GM12874 (cell line): ENCODE results near the gene MYOM1.

Experiments
- TF ChIP-seq, protein P1 (sequence below): IDR thresholded peaks from 2 replicates; pipeline ENCODE4 v1.5.1; 2011; ENCODE audit warnings: low read depth, mild to moderate bottlenecking, control low read depth, low read length, moderate library complexity; ENCODE audit not compliant: insufficient read depth

MYOM1 gene

DNA sequence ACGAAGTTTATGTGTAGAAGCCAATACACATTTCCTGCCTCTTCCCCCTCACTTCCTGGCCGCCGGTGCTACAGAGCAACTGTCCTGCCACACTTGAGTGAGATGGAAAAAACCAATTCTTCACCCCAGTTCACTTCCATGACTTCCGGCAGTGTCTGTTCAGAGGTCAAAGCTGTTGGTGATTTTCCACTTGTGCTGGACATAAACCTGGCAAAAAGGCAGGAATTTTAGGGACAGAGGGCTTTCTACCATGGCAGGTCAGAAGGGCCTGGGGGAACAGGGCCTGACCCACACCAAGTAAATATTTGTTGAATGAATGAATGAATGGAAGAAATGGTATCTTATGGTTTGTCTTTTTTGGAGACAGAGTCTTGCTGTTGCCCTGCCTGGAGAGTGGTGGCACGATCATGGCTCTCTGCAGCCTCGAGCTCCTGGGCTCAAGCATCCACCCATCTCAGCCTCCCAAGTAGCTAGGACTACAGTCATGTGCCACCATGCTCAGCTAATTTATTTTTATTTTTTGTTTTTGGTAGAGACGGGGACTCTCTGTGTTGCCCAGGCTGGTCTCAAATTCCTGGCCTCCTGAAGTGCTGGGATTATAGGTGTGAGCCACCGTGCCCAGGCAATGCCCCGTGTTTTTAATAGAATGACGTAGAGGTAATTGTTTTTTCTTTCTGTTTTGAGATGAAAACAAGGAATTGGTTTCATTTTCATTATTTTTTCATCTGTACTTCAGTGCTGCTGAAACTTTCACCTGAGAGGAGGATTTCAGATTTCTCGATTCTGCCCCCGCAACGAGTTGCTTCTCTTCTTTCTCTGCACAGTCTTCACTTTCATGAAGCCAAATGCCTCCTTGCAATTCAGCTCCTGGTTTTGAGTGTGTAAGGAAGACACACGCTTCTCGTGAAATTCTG, 158.8 kb downstream of the MYOM1 start:
- TF ChIP-seq, protein P1, sequence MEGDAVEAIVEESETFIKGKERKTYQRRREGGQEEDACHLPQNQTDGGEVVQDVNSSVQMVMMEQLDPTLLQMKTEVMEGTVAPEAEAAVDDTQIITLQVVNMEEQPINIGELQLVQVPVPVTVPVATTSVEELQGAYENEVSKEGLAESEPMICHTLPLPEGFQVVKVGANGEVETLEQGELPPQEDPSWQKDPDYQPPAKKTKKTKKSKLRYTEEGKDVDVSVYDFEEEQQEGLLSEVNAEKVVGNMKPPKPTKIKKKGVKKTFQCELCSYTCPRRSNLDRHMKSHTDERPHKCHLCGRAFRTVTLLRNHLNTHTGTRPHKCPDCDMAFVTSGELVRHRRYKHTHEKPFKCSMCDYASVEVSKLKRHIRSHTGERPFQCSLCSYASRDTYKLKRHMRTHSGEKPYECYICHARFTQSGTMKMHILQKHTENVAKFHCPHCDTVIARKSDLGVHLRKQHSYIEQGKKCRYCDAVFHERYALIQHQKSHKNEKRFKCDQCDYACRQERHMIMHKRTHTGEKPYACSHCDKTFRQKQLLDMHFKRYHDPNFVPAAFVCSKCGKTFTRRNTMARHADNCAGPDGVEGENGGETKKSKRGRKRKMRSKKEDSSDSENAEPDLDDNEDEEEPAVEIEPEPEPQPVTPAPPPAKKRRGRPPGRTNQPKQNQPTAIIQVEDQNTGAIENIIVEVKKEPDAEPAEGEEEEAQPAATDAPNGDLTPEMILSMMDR: no peak

DNA sequence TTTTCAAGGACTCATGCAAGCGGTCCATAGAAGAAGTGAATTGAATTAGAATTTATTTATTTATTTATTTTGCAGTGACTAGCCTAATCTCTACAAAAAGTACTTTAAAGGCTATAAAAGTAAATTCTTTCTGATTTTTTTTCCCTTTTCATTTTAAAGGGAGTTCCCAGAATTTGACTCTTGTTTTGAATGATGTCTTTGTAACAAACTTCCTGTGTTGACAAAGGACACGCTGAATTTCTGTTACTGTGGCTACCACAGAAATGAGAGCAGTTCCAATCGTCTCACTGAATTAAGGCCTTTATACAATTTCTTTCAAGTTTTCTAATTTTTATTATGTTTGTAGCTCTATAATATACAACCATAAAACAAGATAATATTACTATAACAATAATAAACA, 160.5 kb downstream of the MYOM1 start:
- TF ChIP-seq, protein P1: no peak

- TF ChIP-seq, protein P1: no peak
Observed at GRCh38 chr18:3058328-3059191, 161.2 kb downstream of the MYOM1 start.

DNA sequence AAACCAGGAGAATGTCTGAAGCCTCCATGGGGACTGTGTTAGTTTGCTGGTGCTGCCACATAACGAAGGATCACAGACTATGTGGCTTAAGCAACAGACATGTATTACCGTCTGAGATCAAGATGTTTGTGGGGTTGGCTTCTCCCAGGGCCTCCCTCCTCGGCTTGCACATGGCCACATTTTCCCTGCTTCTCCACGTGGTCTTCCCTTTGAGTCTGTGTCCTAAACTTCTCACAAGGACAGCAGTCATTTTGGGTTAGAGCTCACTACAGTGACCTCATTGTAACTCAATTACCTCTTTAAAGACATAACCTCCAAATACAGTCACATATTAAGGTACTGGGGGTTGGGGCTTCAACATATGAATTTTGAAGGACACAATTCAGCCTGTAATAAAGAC, 162.2 kb downstream of the MYOM1 start:
- TF ChIP-seq, protein P1: no peak

DNA sequence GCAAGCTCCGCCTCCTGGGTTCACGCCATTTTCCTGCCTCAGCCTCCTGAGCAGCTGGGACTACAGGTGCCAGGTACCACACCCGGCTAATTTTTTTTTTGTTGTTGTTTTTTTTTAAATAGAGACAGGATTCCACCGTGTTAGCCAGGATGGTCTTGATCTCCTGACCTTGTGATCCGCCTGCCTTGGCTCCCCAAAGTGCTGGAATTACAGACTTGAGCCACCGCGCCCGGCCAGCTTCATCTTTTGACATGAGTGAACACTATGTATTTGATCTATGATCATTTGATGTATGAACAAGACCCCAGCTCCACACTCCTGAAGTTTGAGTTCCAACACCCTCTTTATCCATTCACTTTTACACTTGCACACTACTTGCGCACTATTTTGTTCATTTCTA, 163.5 kb downstream of the MYOM1 start:
- TF ChIP-seq, protein P1: no peak

- TF ChIP-seq, protein P1: no peak
Observed at GRCh38 chr18:3055816-3056215, 164.0 kb downstream of the MYOM1 start.

- TF ChIP-seq, protein P1: no peak
Observed at GRCh38 chr18:3055186-3055728, 164.5 kb downstream of the MYOM1 start.
